WI38 (cell line): Measurements from ENCODE around the gene AUH.
"Not testable (repeated sequence)": the region's sequence is repeated elsewhere in the genome, so short reads cannot be mapped to it uniquely, and the experiment has no call there.

Source experiments
- H3K4me3 ChIP-seq: 2 replicates; pipeline ENCODE4 v1.5.1; 2011; ENCODE audit warnings: low read depth, mild to moderate bottlenecking, control low read depth, low read length
- CTCF ChIP-seq: IDR thresholded peaks from 2 replicates; pipeline ENCODE4 v1.5.1; 2012; ENCODE audit warnings: low read depth, mild to moderate bottlenecking, control low read depth, low read length

Gene AUH

GRCh38 chr9:91391818-91392217 is 30.1 kb upstream of the AUH start:
- H3K4me3 ChIP-seq = no peak overlapping the region
- TF ChIP-seq CTCF = no peak

GRCh38 chr9:91391412-91391811 is 29.7 kb upstream of the AUH start:
- no peak for TF ChIP-seq CTCF
- no peak overlapping the region for H3K4me3 ChIP-seq

GRCh38 chr9:91389686-91390085 is 28.0 kb upstream of the AUH start:
- H3K4me3 ChIP-seq = not testable (repeated sequence)

- H3K4me3 ChIP-seq = no peak overlapping the region
- no peak for TF ChIP-seq CTCF
Observed at GRCh38 chr9:91386765-91387164, 25.0 kb upstream of the AUH start.

GRCh38 chr9:91384954-91385353 is 23.2 kb upstream of the AUH start:
- H3K4me3 ChIP-seq = no peak overlapping the region
- no peak for TF ChIP-seq CTCF

GRCh38 chr9:91383577-91383976 is 21.9 kb upstream of the AUH start:
- no peak overlapping the region for H3K4me3 ChIP-seq
- no peak for TF ChIP-seq CTCF

- TF ChIP-seq CTCF = no peak
- no peak overlapping the region for H3K4me3 ChIP-seq
Observed at GRCh38 chr9:91382298-91382697, 20.6 kb upstream of the AUH start.

GRCh38 chr9:91379426-91379825 is 17.7 kb upstream of the AUH start:
- no peak for TF ChIP-seq CTCF

More at GRCh38 chr9:91379426-91379825, 17.7 kb upstream of the AUH start:
- no peak overlapping the region for H3K4me3 ChIP-seq
